Adipocyte (in vitro differentiated cells): ENCODE measurements around the gene EPS8.

Experiments used
- DNase-seq: peaks from one replicate; pipeline ENCODE4 v3.0.0-alpha.2; 2015; ENCODE audit warnings: low read depth
- H3K27me3 ChIP-seq: replicated peaks from 2 replicates; pipeline ENCODE4 v1.7.0; 2013; ENCODE audit warnings: mild to moderate bottlenecking, low read length, moderate library complexity; ENCODE audit not compliant: control insufficient read depth, insufficient read depth
- H3K36me3 ChIP-seq: 2 replicates; pipeline ENCODE4 v1.7.0; 2013; ENCODE audit warnings: low read length, mild to moderate bottlenecking, moderate library complexity; ENCODE audit not compliant: control insufficient read depth, insufficient read depth, severe bottlenecking
- H3K4me1 ChIP-seq: 2 replicates; pipeline ENCODE4 v1.7.0; 2013; ENCODE audit warnings: mild to moderate bottlenecking, low read length, moderate library complexity; ENCODE audit not compliant: control insufficient read depth, insufficient read depth
- H3K4me3 ChIP-seq: 2 replicates; pipeline ENCODE4 v1.7.0; 2013; ENCODE audit warnings: mild to moderate bottlenecking, low read length, moderate library complexity
- H3K9ac ChIP-seq: 2 replicates; pipeline ENCODE4 v1.7.0; 2013; ENCODE audit warnings: mild to moderate bottlenecking, low read length, moderate library complexity
- H3K9me3 ChIP-seq: 2 replicates; pipeline ENCODE4 v1.7.0; 2013; ENCODE audit warnings: mild to moderate bottlenecking, low read length, moderate library complexity; ENCODE audit not compliant: control insufficient read depth

The EPS8 gene

GRCh38 chr12:15688202-15688736 lies 100.9 kb downstream of the EPS8 start:
- peak overlapping the region; percentile 82 for H3K9ac ChIP-seq
- H3K9me3 ChIP-seq = no peaks in the 10 kb centered on the region
- no peak for DNase-seq
- H3K4me3 ChIP-seq = peak overlapping the region; percentile 59
- H3K27me3 ChIP-seq = no peaks in the 10 kb centered on the region
- H3K4me1 ChIP-seq = peaks cover 85% of the 10 kb centered on the region
- H3K36me3 ChIP-seq = no peaks in the 10 kb centered on the region

GRCh38 chr12:15687583-15687982 lies 101.6 kb downstream of the EPS8 start:
- H3K36me3 ChIP-seq = no peaks in the 10 kb centered on the region
- no peaks in the 10 kb centered on the region for H3K27me3 ChIP-seq
- DNase-seq = no peak
- H3K9ac ChIP-seq = no peak overlapping the region
- H3K4me3 ChIP-seq = no peak overlapping the region
- H3K9me3 ChIP-seq = no peaks in the 10 kb centered on the region
- peaks cover 86% of the 10 kb centered on the region for H3K4me1 ChIP-seq

- H3K36me3 ChIP-seq = peaks cover 10% of the 10 kb centered on the region
- DNase-seq = peak; percentile 61
- H3K9ac ChIP-seq = no peak overlapping the region
- H3K27me3 ChIP-seq = no peaks in the 10 kb centered on the region
- H3K4me1 ChIP-seq = peaks cover 73% of the 10 kb centered on the region
- no peaks in the 10 kb centered on the region for H3K9me3 ChIP-seq
- no peak overlapping the region for H3K4me3 ChIP-seq
Observed at GRCh38 chr12:15684896-15685658, 104.1 kb downstream of the EPS8 start.

- H3K27me3 ChIP-seq = no peaks in the 10 kb centered on the region
- peaks cover 20% of the 10 kb centered on the region for H3K36me3 ChIP-seq
- no peaks in the 10 kb centered on the region for H3K9me3 ChIP-seq
- H3K4me1 ChIP-seq = peaks cover 67% of the 10 kb centered on the region
- no peak overlapping the region for H3K4me3 ChIP-seq
- no peak overlapping the region for H3K9ac ChIP-seq
- DNase-seq = peak; percentile 43
Observed at GRCh38 chr12:15682826-15683225, 106.4 kb downstream of the EPS8 start.

GRCh38 chr12:15679151-15679550 lies 110.0 kb downstream of the EPS8 start:
- no peak overlapping the region for H3K9ac ChIP-seq
- H3K9me3 ChIP-seq = no peaks in the 10 kb centered on the region
- no peak overlapping the region for H3K4me3 ChIP-seq
- H3K36me3 ChIP-seq = peaks cover 50% of the 10 kb centered on the region
- peak; percentile 36 for DNase-seq
- no peaks in the 10 kb centered on the region for H3K27me3 ChIP-seq
- H3K4me1 ChIP-seq = peaks cover 45% of the 10 kb centered on the region

GRCh38 chr12:15677726-15678201 lies 111.4 kb downstream of the EPS8 start:
- no peak overlapping the region for H3K4me3 ChIP-seq
- no peaks in the 10 kb centered on the region for H3K27me3 ChIP-seq
- H3K9ac ChIP-seq = no peak overlapping the region
- no peaks in the 10 kb centered on the region for H3K9me3 ChIP-seq
- peaks cover 46% of the 10 kb centered on the region for H3K4me1 ChIP-seq
- no peak for DNase-seq
- peaks cover 50% of the 10 kb centered on the region for H3K36me3 ChIP-seq

- H3K4me1 ChIP-seq = peaks cover 46% of the 10 kb centered on the region
- H3K9me3 ChIP-seq = no peaks in the 10 kb centered on the region
- peaks cover 54% of the 10 kb centered on the region for H3K36me3 ChIP-seq
- H3K27me3 ChIP-seq = no peaks in the 10 kb centered on the region
- no peak overlapping the region for H3K4me3 ChIP-seq
- no peak for DNase-seq
- no peak overlapping the region for H3K9ac ChIP-seq
Observed at GRCh38 chr12:15677228-15677627, 112.0 kb downstream of the EPS8 start.

GRCh38 chr12:15672671-15673270 lies 116.4 kb downstream of the EPS8 start:
- Histone ChIP-seq H3K4me1 (peaks cover 64% of the 10 kb centered on the region), H3K27me3 (no peaks in the 10 kb centered on the region), H3K9me3 (no peaks in the 10 kb centered on the region), H3K36me3 (peaks cover 51% of the 10 kb centered on the region), H3K9ac (no peak overlapping the region), H3K4me3 (no peak overlapping the region)
- no peak for DNase-seq

GRCh38 chr12:15670756-15671155 lies 118.4 kb downstream of the EPS8 start:
- no peak for DNase-seq
- H3K4me1 ChIP-seq = peaks cover 53% of the 10 kb centered on the region
- H3K9me3 ChIP-seq = no peaks in the 10 kb centered on the region

GRCh38 chr12:15669256-15669948 lies 119.8 kb downstream of the EPS8 start:
- Histone ChIP-seq H3K9ac (no peak overlapping the region), H3K36me3 (peaks cover 54% of the 10 kb centered on the region), H3K9me3 (no peaks in the 10 kb centered on the region), H3K27me3 (no peaks in the 10 kb centered on the region), H3K4me1 (peaks cover 58% of the 10 kb centered on the region), H3K4me3 (no peak overlapping the region)
- DNase-seq = no peak

More at GRCh38 chr12:15670756-15671155, 118.4 kb downstream of the EPS8 start:
- Histone ChIP-seq H3K9ac (no peak overlapping the region), H3K4me3 (no peak overlapping the region), H3K27me3 (no peaks in the 10 kb centered on the region), H3K36me3 (peaks cover 53% of the 10 kb centered on the region)

GRCh38 chr12:15664491-15664890 lies 124.7 kb downstream of the EPS8 start:
- Histone ChIP-seq H3K4me1 (peaks cover 41% of the 10 kb centered on the region), H3K9ac (no peak overlapping the region)
- no peak for DNase-seq

More at GRCh38 chr12:15664491-15664890, 124.7 kb downstream of the EPS8 start:
- no peaks in the 10 kb centered on the region for H3K27me3 ChIP-seq
- H3K4me3 ChIP-seq = no peak overlapping the region
- H3K9me3 ChIP-seq = no peaks in the 10 kb centered on the region
- H3K36me3 ChIP-seq = peaks cover 85% of the 10 kb centered on the region
